Mononuclear cell (primary cell): ENCODE measurements around the gene THAP8. TPM values are rescaled to one million over a fixed set of nuclear protein-coding genes. Genes with fewer than 3 reads are reported as not detected.
A peak's percentile ranks its signal among the peaks of the same experiment; 100 is the strongest.

ENCODE experiments used
- H3K27me3 ChIP-seq: 2 replicates; pipeline ENCODE4 v1.6.0; 2011; ENCODE audit warnings: low read length, control low read depth; ENCODE audit not compliant: insufficient read depth
- H3K4me1 ChIP-seq: 2 replicates; pipeline ENCODE4 v1.5.1; 2011; ENCODE audit warnings: mild to moderate bottlenecking, low read length, control low read depth; ENCODE audit not compliant: insufficient read depth
- H3K4me3 ChIP-seq: 2 replicates; pipeline ENCODE4 v1.5.1; 2011; ENCODE audit warnings: mild to moderate bottlenecking, low read length, moderate library complexity
- H3K9me3 ChIP-seq: 2 replicates; pipeline ENCODE4 v1.5.1; 2011; ENCODE audit warnings: low read depth, mild to moderate bottlenecking, control low read depth, low read length
- total RNA-seq: library from RNA; depleted of rRNA; stranded (reverse); fragments of >200 nt; gene quantifications from one replicate; pipeline ENCODE4 v1.2.3, GENCODE V29; 2012

The THAP8 gene
- total RNA-seq, 1 donor = 0.42 TPM

DNA sequence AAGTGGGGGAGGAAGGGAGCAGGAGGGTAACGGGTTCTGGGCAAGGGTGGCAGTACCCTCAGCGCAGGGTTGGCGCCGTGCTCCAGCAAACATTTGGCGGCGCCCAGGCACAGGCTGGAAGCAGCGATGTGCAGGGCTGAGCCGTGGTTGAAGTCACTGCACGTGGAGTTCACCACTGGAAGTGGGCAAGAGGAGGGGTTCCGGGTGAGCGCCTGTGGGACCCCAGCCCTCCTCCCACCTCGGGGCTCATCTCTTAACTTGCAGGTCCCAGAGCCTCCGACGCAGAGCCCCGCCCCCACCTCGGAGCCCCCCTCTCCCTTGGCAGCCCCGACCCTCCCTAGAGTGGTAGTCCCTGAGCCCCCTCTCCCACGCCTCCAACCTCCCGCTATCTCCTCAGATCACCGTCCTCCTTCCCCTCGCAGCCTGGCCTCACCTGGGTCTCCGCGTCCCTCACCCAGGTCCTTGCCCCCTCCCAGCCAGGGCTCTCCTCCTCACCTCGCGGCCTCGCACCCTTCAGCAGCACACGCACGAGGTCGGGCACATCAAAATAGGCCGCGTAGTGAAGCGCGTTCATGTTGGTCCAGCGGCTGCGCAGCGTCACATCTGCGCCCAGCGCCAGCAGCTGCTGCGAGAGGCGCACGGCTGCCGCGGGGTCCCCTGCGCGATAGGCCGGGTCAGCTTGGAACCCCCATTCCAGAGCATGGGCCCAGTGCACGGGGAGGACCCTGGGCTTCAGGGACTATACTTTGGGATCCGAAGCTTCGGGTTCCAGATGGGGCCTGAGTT lies 27.8 kb downstream of the THAP8 start:
- Histone ChIP-seq H3K27me3 (no peaks in the 10 kb centered on the region), H3K4me1 (no peaks in the 10 kb centered on the region), H3K9me3 (no peaks in the 10 kb centered on the region), H3K4me3 (no peak overlapping the region)

DNA sequence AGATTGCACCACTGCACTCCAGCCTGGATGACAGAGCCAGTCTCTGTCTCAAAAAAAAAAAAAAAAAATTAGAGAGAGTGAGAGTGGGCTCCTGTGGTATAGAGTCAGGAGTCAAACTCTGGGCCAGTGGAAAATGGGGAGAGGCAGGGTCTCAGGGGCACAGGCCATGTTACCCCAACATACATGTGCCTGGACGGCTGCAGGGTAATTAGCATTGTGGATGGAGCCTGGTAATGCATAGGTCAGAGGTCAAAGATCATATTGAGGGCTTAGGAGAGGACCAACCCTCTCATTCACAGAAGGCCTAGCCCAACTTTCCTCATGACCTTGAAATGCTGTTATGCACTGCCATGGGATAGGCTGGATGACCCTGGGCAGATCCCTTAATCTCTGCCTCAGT lies 28.5 kb downstream of the THAP8 start:
- no peaks in the 10 kb centered on the region for H3K9me3 ChIP-seq
- H3K4me3 ChIP-seq = no peak overlapping the region
- no peaks in the 10 kb centered on the region for H3K27me3 ChIP-seq
- no peaks in the 10 kb centered on the region for H3K4me1 ChIP-seq

- Histone ChIP-seq H3K27me3 (no peaks in the 10 kb centered on the region), H3K4me3 (no peak overlapping the region), H3K4me1 (no peaks in the 10 kb centered on the region), H3K9me3 (no peaks in the 10 kb centered on the region)
Measured at GRCh38 chr19:36023432-36023831, 30.7 kb downstream of the THAP8 start.

GRCh38 chr19:36019061-36019670 lies 34.9 kb downstream of the THAP8 start:
- no peak overlapping the region for H3K4me3 ChIP-seq
- no peaks in the 10 kb centered on the region for H3K9me3 ChIP-seq
- peaks cover 8% of the 10 kb centered on the region for H3K4me1 ChIP-seq
- H3K27me3 ChIP-seq = no peaks in the 10 kb centered on the region

- Histone ChIP-seq H3K4me3 (peak within 1 kb of the TSS; percentile 58), H3K27me3 (no peaks in the 10 kb centered on the region), H3K4me1 (peaks cover 23% of the 10 kb centered on the region), H3K9me3 (no peaks in the 10 kb centered on the region)
Measured at GRCh38 chr19:36014012-36014924, 39.8 kb downstream of the THAP8 start, which contains the start of gene ALKBH6. Gene ALKBH6, minus strand, starts transcription at chr19:36014213. Its CDS starts 816 bp downstream, at chr19:36013397.

- Histone ChIP-seq H3K4me3 (peak overlapping the region; percentile 58), H3K27me3 (no peaks in the 10 kb centered on the region), H3K9me3 (no peaks in the 10 kb centered on the region), H3K4me1 (peaks cover 29% of the 10 kb centered on the region)
Measured at GRCh38 chr19:36013280-36014011, 40.6 kb downstream of the THAP8 start.

- peaks cover 29% of the 10 kb centered on the region for H3K4me1 ChIP-seq
- H3K4me3 ChIP-seq = no peak overlapping the region
- no peaks in the 10 kb centered on the region for H3K9me3 ChIP-seq
- no peaks in the 10 kb centered on the region for H3K27me3 ChIP-seq
Measured at GRCh38 chr19:36010402-36010801, 43.7 kb downstream of the THAP8 start.

GRCh38 chr19:36009633-36010379 lies 44.3 kb downstream of the THAP8 start:
- Histone ChIP-seq H3K4me3 (no peak overlapping the region), H3K9me3 (no peaks in the 10 kb centered on the region), H3K27me3 (no peaks in the 10 kb centered on the region), H3K4me1 (peaks cover 25% of the 10 kb centered on the region)

DNA sequence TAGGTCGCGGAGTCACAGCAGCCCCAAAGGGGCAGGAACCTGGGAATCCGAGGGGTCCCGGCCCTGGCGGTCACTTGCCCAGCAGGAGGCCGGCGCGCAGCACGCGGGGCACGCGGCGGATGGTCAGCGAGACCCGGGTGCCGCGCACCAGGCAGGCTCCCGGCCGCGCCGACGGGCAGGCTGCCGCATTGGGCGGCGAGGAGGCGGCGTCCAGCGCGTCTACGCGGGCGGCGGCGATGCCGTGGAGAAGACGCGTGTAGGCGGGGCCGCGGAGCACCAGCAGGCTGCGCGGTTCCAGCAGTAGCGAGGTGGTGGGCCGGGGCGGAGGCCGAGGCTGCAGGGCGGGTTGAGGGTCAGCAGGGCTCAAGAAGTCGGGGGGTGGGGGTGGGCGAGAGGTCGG lies 44.9 kb downstream of the THAP8 start:
- Histone ChIP-seq H3K4me3 (peak overlapping the region; percentile 4), H3K27me3 (no peaks in the 10 kb centered on the region), H3K9me3 (no peaks in the 10 kb centered on the region), H3K4me1 (peaks cover 21% of the 10 kb centered on the region)

- Histone ChIP-seq H3K27me3 (no peaks in the 10 kb centered on the region), H3K4me3 (peak within 1 kb of the TSS; percentile 4), H3K4me1 (peaks cover 18% of the 10 kb centered on the region), H3K9me3 (no peaks in the 10 kb centered on the region)
Measured at GRCh38 chr19:36008336-36008978, 45.6 kb downstream of the THAP8 start, which contains the start of gene SYNE4. Gene SYNE4, minus strand, starts transcription at chr19:36008813. Its CDS starts 132 bp downstream, at chr19:36008681.

DNA sequence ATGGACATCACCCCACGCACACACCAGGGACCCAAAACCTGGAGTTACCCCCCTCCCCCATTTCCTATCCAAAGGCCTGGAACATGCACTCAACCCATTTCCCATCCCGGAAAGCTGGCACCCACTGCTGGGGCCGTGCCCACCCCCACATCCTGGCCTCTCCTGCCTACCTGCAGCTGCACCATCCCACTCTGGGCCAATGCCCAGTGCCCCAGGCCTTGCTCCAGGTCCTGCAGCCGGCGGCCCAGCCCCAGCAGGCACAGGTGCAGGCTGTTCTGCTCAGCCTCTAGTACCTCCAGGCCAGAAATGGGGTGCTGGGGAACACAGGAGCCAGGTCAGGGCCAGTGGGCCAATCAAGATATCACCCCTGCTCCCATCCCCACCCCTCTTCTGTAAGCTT lies 47.1 kb downstream of the THAP8 start:
- Histone ChIP-seq H3K9me3 (no peaks in the 10 kb centered on the region), H3K27me3 (no peaks in the 10 kb centered on the region), H3K4me1 (peaks cover 11% of the 10 kb centered on the region), H3K4me3 (no peak overlapping the region)

DNA sequence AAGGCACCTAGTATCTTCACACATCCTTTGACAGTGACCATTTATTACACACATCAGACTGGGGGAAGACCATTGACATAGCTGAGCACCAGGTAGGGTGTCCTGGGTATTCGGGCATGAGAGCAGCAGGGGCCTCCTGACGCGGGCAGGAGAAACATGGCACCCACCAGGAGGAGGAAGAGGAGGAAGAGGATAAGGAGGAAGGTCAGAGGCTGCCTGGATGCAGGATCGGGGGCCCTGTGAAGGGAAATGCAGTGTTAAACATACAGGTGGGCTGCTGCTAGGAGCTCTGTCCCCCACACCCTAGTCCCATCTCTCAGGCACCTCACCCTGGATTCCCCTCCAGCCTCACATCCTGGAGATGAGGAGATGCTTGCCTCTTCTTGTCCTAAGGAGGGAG lies 50.8 kb downstream of the THAP8 start:
- Histone ChIP-seq H3K27me3 (no peaks in the 10 kb centered on the region), H3K4me3 (no peak overlapping the region), H3K9me3 (no peaks in the 10 kb centered on the region), H3K4me1 (no peaks in the 10 kb centered on the region)

- Histone ChIP-seq H3K4me3 (no peak overlapping the region), H3K9me3 (no peaks in the 10 kb centered on the region), H3K4me1 (peaks cover 5% of the 10 kb centered on the region), H3K27me3 (no peaks in the 10 kb centered on the region)
Measured at GRCh38 chr19:36001605-36002004, 52.5 kb downstream of the THAP8 start.
